OCI-LY3 (cell line): ENCODE results near the gene PPP2R2C.

ENCODE experiments used
- EZH2phosphoT487 ChIP-seq: fragments of 200-600 bp; shearing (Covaris generic); IDR thresholded peaks from 2 replicates; pipeline ENCODE4 v1.6.1; 2018; ENCODE audit warnings: antibody characterized with exemption, mixed run types, low read depth
- TF ChIP-seq, protein P1 (sequence below): fragments of 200-600, 300-600 bp; sonication (generic); IDR thresholded peaks from 2 replicates; pipeline ENCODE4 v1.5.1; 2014; ENCODE audit warnings: antibody characterized with exemption, low read length, low read depth

- TF ChIP-seq, protein P1, sequence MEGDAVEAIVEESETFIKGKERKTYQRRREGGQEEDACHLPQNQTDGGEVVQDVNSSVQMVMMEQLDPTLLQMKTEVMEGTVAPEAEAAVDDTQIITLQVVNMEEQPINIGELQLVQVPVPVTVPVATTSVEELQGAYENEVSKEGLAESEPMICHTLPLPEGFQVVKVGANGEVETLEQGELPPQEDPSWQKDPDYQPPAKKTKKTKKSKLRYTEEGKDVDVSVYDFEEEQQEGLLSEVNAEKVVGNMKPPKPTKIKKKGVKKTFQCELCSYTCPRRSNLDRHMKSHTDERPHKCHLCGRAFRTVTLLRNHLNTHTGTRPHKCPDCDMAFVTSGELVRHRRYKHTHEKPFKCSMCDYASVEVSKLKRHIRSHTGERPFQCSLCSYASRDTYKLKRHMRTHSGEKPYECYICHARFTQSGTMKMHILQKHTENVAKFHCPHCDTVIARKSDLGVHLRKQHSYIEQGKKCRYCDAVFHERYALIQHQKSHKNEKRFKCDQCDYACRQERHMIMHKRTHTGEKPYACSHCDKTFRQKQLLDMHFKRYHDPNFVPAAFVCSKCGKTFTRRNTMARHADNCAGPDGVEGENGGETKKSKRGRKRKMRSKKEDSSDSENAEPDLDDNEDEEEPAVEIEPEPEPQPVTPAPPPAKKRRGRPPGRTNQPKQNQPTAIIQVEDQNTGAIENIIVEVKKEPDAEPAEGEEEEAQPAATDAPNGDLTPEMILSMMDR = no peak
- no peak for TF ChIP-seq EZH2phosphoT487
Observed at GRCh38 chr4:6495736-6496135, 23.3 kb upstream of the PPP2R2C start.
